ENCODE measurements around the gene SPON2. TPM values are rescaled to one million over a fixed set of nuclear protein-coding genes. Genes with fewer than 3 reads are reported as not detected.

SPON2 gene
- polyA plus RNA-seq, 1 donor (not counting 4 experiments of a cell fraction or from before 2014, with no cell fraction given), result 3.3 TPM

DNA sequence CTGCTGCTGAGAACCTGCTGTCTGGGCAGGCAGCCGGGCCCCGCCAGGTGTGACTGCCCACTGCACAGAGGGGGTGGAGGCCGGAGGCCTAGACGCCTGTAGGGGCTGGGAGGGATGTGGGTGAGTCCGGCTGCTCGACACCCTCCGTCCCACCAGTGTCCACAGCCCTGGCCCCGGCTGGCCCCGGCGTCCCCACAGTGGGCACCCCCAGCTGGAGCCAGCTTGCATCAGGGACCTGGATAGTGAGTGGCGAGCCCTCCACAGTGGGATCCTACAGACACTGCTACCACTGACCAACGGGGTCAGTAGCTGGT, 34.7 kb upstream of the SPON2 start:
- Histone ChIP-seq H3K36me3 (ENCODE audit: control insufficient read depth in 2 of 2, extremely low read depth in 1 of 2, insufficient read depth in 2 of 2, low read length in 2 of 2) (peaks cover 9 to 11% of the 10 kb centered on the region in 2 experiments), H4K20me1 (ENCODE audit: control insufficient read depth, extremely low read depth, insufficient read depth, low read length) (no peaks in the 10 kb centered on the region), H3K79me2 (ENCODE audit: control insufficient read depth, insufficient read depth, low read length) (no peaks in the 10 kb centered on the region), H3K27me3 (ENCODE audit: control insufficient read depth, extremely low read depth, insufficient read depth, low read length) (no peaks in the 10 kb centered on the region), H3K4me3 (ENCODE audit: control insufficient read depth in 2 of 3, extremely low read depth in 1 of 3, insufficient read depth in 2 of 3, low read depth in 1 of 3, low read length in 3 of 3) (no peak overlapping the region), H3K4me1 (ENCODE audit: control insufficient read depth, extremely low read depth, insufficient read depth, low read length) (peaks cover 3% of the 10 kb centered on the region), H3K9me3 (ENCODE audit: control insufficient read depth, low read depth, low read length) (no peaks in the 10 kb centered on the region), H3K9me1 (ENCODE audit: control insufficient read depth, extremely low read depth, insufficient read depth, low read length) (no peaks in the 10 kb centered on the region), H3K4me2 (ENCODE audit: control insufficient read depth, extremely low read depth, insufficient read depth, low read depth, low read length) (no peak overlapping the region), H2AFZ (ENCODE audit: control insufficient read depth, low read length) (no peak overlapping the region), H3K27ac (ENCODE audit: control insufficient read depth, insufficient read depth, low read length) (no peak overlapping the region), H3K9ac (ENCODE audit: control insufficient read depth, extremely low read depth, insufficient read depth, low read length) (no peak overlapping the region)
- dilution Hi-C loops (cut with MboI; ENCODE audit: extremely low pct_ligation_motif_present, low sequenced_read_pairs), result no loop called here
- DNase-seq (ENCODE audit: low read depth, low spot score) (no peak), FAIRE-seq (no peak)
- TF ChIP-seq, protein P1, sequence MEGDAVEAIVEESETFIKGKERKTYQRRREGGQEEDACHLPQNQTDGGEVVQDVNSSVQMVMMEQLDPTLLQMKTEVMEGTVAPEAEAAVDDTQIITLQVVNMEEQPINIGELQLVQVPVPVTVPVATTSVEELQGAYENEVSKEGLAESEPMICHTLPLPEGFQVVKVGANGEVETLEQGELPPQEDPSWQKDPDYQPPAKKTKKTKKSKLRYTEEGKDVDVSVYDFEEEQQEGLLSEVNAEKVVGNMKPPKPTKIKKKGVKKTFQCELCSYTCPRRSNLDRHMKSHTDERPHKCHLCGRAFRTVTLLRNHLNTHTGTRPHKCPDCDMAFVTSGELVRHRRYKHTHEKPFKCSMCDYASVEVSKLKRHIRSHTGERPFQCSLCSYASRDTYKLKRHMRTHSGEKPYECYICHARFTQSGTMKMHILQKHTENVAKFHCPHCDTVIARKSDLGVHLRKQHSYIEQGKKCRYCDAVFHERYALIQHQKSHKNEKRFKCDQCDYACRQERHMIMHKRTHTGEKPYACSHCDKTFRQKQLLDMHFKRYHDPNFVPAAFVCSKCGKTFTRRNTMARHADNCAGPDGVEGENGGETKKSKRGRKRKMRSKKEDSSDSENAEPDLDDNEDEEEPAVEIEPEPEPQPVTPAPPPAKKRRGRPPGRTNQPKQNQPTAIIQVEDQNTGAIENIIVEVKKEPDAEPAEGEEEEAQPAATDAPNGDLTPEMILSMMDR (optimal IDR thresholded peaks at IDR 0.05 in 1 of 3, IDR thresholded peaks at IDR 0.05 in 1 of 3, conservative IDR thresholded peaks at IDR 0.05 in 1 of 3; ENCODE audit: extremely low read depth in 1 of 3, insufficient read depth in 2 of 3, low read length in 3 of 3), result no peak
- no peak for TF ChIP-seq EZH2 (IDR thresholded peaks at IDR 0.05; ENCODE audit: low read length)

DNA sequence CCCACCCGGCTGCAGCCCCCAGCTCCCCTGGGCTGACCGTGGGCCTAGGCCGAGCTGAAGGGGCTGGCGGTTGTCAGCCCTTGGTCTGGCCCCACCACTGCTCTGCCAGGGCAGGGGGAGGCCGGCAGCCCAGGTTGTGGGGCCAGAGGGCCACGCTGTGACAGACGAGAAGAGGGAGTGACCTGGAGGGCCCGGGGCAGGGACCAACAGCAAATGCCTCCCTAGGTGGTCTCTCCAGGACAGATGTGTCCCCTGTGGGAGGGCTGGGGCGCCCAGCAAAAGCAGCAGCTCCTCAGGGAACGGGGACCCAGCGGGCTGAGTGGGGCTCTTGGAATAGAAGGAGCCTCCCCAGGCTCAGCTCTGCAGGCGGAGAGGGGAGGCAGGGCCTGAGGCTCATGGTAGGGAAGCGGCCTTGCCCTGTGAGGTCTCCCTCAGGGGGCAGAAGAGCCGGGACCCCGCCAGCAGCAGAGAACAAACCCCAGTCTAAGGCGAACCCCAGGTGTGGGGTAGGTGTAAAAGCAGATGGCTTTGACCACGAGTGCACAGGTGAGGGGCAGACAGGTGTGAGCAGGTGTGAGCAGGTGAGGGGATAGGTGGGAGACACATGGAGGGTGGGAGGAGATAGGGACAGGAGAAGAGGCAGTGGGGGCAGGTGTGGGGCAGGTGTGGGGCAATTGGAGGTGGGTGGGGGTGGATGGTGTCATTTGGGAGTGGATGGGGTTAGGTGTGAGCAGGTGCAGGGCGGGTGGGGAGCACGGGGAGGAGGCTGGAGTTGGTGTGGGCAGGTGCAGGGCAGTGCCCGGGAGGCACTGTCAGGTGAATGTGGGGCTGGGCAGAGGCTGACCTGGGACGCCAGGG, 34.1 kb upstream of the SPON2 start:
- Histone ChIP-seq H3K36me3 (ENCODE audit: control insufficient read depth in 2 of 2, extremely low read depth in 1 of 2, insufficient read depth in 2 of 2, low read length in 2 of 2) (peaks cover 6 to 11% of the 10 kb centered on the region in 2 experiments), H3K27ac (ENCODE audit: control insufficient read depth, insufficient read depth, low read length) (no peak overlapping the region), H3K9me3 (ENCODE audit: control insufficient read depth, low read depth, low read length) (no peaks in the 10 kb centered on the region), H3K9ac (ENCODE audit: control insufficient read depth, extremely low read depth, insufficient read depth, low read length) (no peak overlapping the region), H3K79me2 (ENCODE audit: control insufficient read depth, insufficient read depth, low read length) (no peaks in the 10 kb centered on the region), H3K9me1 (ENCODE audit: control insufficient read depth, extremely low read depth, insufficient read depth, low read length) (no peaks in the 10 kb centered on the region), H3K4me1 (ENCODE audit: control insufficient read depth, extremely low read depth, insufficient read depth, low read length) (peaks cover 3% of the 10 kb centered on the region), H3K27me3 (ENCODE audit: control insufficient read depth, extremely low read depth, insufficient read depth, low read length) (no peaks in the 10 kb centered on the region), H3K4me3 (ENCODE audit: control insufficient read depth in 2 of 3, extremely low read depth in 1 of 3, insufficient read depth in 2 of 3, low read depth in 1 of 3, low read length in 3 of 3) (no peak overlapping the region), H2AFZ (ENCODE audit: control insufficient read depth, low read length) (no peak overlapping the region), H3K4me2 (ENCODE audit: control insufficient read depth, extremely low read depth, insufficient read depth, low read depth, low read length) (no peak overlapping the region), H4K20me1 (ENCODE audit: control insufficient read depth, extremely low read depth, insufficient read depth, low read length) (no peaks in the 10 kb centered on the region)
- no peak for FAIRE-seq
- dilution Hi-C loops (cut with MboI; ENCODE audit: extremely low pct_ligation_motif_present, low sequenced_read_pairs), result no loop called here
- no peak for DNase-seq (ENCODE audit: low read depth, low spot score)
- TF ChIP-seq, protein P1 (optimal IDR thresholded peaks at IDR 0.05 in 1 of 3, IDR thresholded peaks at IDR 0.05 in 1 of 3, conservative IDR thresholded peaks at IDR 0.05 in 1 of 3; ENCODE audit: extremely low read depth in 1 of 3, insufficient read depth in 2 of 3, low read length in 3 of 3), result no peak
- TF ChIP-seq EZH2 (IDR thresholded peaks at IDR 0.05; ENCODE audit: low read length), result no peak

Data from keratinocyte (primary cell).